CD14-positive monocyte (primary cell): ENCODE data around the gene RETREG1. TPM values are rescaled to one million over a fixed set of nuclear protein-coding genes. Genes with fewer than 3 reads are reported as not detected.
A peak's percentile ranks its signal among the peaks of the same experiment; 100 is the strongest.

Source experiments
- DNase-seq, 3 donors: peaks; one replicate each; pipeline ENCODE4 v3.0.0-alpha.2; 2011 to 2022
- H2AFZ ChIP-seq: 2 replicates; pipeline ENCODE4 v1.6.0; 2012; ENCODE audit warnings: mild to moderate bottlenecking, low read depth, low read length, inconsistent platforms; ENCODE audit not compliant: insufficient read depth, poor library complexity, severe bottlenecking
- H3K27ac ChIP-seq, 2 donors: 1 replicate in 1 of 2; 2 replicates in 1 of 2; pipeline ENCODE4 v1.5.1; 2012 to 2013; ENCODE audit warnings: low read length in 2 of 2, control low read depth in 1 of 2, inconsistent platforms in 1 of 2, low read depth in 1 of 2, mild to moderate bottlenecking in 1 of 2
- H3K27me3 ChIP-seq, 2 donors: one replicate each; pipeline versions ENCODE4 v1.6.0 to v1.6.1; 2011 to 2013; ENCODE audit warnings: low read length in 2 of 2; ENCODE audit not compliant: control insufficient read depth in 2 of 2, insufficient read depth in 2 of 2
- H3K36me3 ChIP-seq, 2 donors: replicated peaks in 1 of 2; 1 replicate in 1 of 2; 2 replicates in 1 of 2; pipeline versions ENCODE4 v1.5.1 to v1.6.1; 2012 to 2013; ENCODE audit warnings: low read length in 2 of 2, control low read depth in 1 of 2, inconsistent platforms in 1 of 2, mild to moderate bottlenecking in 1 of 2; ENCODE audit not compliant: insufficient read depth in 2 of 2, control insufficient read depth in 1 of 2
- H3K4me1 ChIP-seq, 2 donors: 1 replicate in 1 of 2; 2 replicates in 1 of 2; pipeline versions ENCODE4 v1.5.1 to v1.6.1; 2012 to 2013; ENCODE audit warnings: low read length in 2 of 2, control low read depth in 1 of 2, inconsistent platforms in 1 of 2, mild to moderate bottlenecking in 1 of 2, moderate library complexity in 1 of 2; ENCODE audit not compliant: insufficient read depth in 2 of 2, control insufficient read depth in 1 of 2
- H3K4me2 ChIP-seq: replicated peaks from 2 replicates; pipeline ENCODE3; 2012; ENCODE audit warnings: low read length, moderate library complexity, mild to moderate bottlenecking; ENCODE audit not compliant: poor library complexity, severe bottlenecking; ENCODE audit errors: extremely low read depth
- H3K4me3 ChIP-seq, 3 experiments: fragments of 200-600 bp in 1 of 3; sonication (generic) in 1 of 3; replicated peaks in 1 of 3; 1 replicate in 2 of 3; 2 replicates in 1 of 3; pipeline ENCODE4 v1.5.1; 2011 to 2013; ENCODE audit warnings: low read length in 3 of 3, mild to moderate bottlenecking in 3 of 3, control low read depth in 2 of 3, low read depth in 2 of 3, inconsistent platforms in 1 of 3, moderate library complexity in 1 of 3
- H3K79me2 ChIP-seq: 2 replicates; pipeline ENCODE4 v1.6.0; 2012; ENCODE audit warnings: mild to moderate bottlenecking, control low read depth, inconsistent platforms, low read length, moderate library complexity; ENCODE audit not compliant: insufficient read depth
- H3K9ac ChIP-seq: 2 replicates; pipeline ENCODE4 v1.6.0; 2017; ENCODE audit warnings: low read length, mild to moderate bottlenecking; ENCODE audit not compliant: insufficient read depth, poor library complexity, severe bottlenecking
- H3K9me3 ChIP-seq, 2 donors: replicated peaks in 1 of 2; 1 replicate in 1 of 2; 2 replicates in 1 of 2; pipeline versions ENCODE4 v1.5.1 to v1.6.1; 2012 to 2013; ENCODE audit warnings: low read length in 2 of 2, control low read depth in 1 of 2; ENCODE audit not compliant: control insufficient read depth in 1 of 2, insufficient read depth in 1 of 2
- H4K20me1 ChIP-seq: 2 replicates; pipeline ENCODE4 v1.6.0; 2012; ENCODE audit warnings: mild to moderate bottlenecking, low read length, control low read depth, moderate library complexity; ENCODE audit not compliant: insufficient read depth
- H3K27ac Mint-ChIP-seq, 7 donors: one replicate each; pipeline ENCODE4 v1.8.0; 2020; ENCODE audit warnings: mild to moderate bottlenecking in 7 of 7, mixed read lengths in 7 of 7, moderate library complexity in 6 of 7, inconsistent platforms in 2 of 7
- H3K27me3 Mint-ChIP-seq, 3 donors: one replicate each; pipeline ENCODE4 v1.8.0; 2021 to 2022; ENCODE audit warnings: low read depth in 3 of 3, mild to moderate bottlenecking in 3 of 3, mixed read lengths in 3 of 3, moderate library complexity in 3 of 3, inconsistent platforms in 1 of 3
- H3K36me3 Mint-ChIP-seq, 2 donors: one replicate each; pipeline ENCODE4 v1.8.0; 2020; ENCODE audit warnings: mixed read lengths in 2 of 2, inconsistent platforms in 1 of 2, mild to moderate bottlenecking in 1 of 2
- H3K4me1 Mint-ChIP-seq: one replicate; pipeline ENCODE4 v1.8.0; 2020; ENCODE audit warnings: mild to moderate bottlenecking, mixed read lengths
- H3K4me3 Mint-ChIP-seq, 2 donors: one replicate each; pipeline ENCODE4 v1.8.0; 2020; ENCODE audit warnings: mild to moderate bottlenecking in 2 of 2, mixed read lengths in 2 of 2, moderate library complexity in 1 of 2
- H3K9me3 Mint-ChIP-seq, 7 donors: one replicate each; pipeline ENCODE4 v1.8.0; 2020 to 2022; ENCODE audit warnings: mixed read lengths in 7 of 7, mild to moderate bottlenecking in 6 of 7, moderate library complexity in 6 of 7, inconsistent platforms in 2 of 7
- WGBS: methylation state at CpG from one replicate; pipeline ENCODE4 v1.1.5; 2013; ENCODE audit warnings: missing lambda C conversion rate; ENCODE audit not compliant: insufficient coverage; 5-methylcytosine and 5-hydroxymethylcytosine counted together
- intact Hi-C, 2 donors: fragments of 100-400 bp; cut with micrococcal nuclease; formaldehyde crosslinking; loops; one replicate each; pipeline versions ENCODE4 v1.15.0 to v1.15.1; 2023
- polyA plus RNA-seq, 3 donors: library from polyadenylated mRNA; depleted of rRNA in 1 of 3; unstranded in 2 of 3; stranded (reverse) in 1 of 3; fragments of 300-500 nt in 2 of 3; fragments of >200 nt in 1 of 3; fragmentation: Illumina TruSeq in 2 of 3; gene quantifications; 1 replicate in 2 of 3; 2 replicates in 1 of 3; pipeline ENCODE4 v1.2.3, GENCODE V29; 2012 to 2021
- TF ChIP-seq, protein P1 (sequence below): fragments of 200-600 bp; IDR thresholded peaks from one replicate; pipeline ENCODE4 v1.8.0; 2022; ENCODE audit warnings: antibody characterized with exemption, mild to moderate bottlenecking

Gene RETREG1
- polyA plus RNA-seq, 3 donors = 3.5 to 6.4 (median 4.7) TPM

DNA sequence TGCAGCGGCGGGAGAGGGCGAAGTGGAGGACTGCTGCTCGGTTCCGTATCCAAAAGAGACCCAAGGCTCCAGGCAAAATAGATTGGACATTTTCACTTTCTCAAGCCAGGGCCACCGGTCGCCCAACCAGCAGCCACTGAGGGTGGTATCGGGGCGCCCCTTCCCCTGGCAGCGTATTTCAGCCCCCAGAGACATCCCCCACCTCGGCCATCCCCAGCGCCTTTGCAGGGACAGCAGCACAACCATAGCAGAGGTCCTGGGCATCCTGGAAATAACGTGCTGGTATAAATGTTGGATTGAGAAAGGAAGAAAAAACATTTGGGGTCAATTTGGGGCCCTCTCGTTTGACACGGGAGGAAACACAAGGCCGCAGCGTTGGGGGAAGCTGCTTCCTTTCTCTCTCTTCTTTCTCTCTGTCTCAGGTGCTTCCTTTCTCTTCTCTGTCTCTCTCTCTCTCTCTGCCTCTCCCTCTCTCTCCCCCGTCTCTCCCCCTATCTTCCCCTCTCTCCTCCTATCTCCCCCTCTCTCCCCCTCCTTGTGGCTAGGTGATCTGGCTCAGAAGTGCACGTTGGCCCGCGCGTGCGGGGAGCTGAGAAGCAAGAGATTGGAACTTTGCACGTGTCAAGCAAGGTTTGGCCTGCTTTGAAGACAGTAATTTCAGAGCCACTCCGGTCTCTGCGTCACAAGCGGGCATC is 624 bp upstream of the RETREG1 start:
- peak overlapping the region; percentile 85 for H2AFZ ChIP-seq
- peak overlapping the region; percentile 94 for H3K4me2 ChIP-seq

DNA sequence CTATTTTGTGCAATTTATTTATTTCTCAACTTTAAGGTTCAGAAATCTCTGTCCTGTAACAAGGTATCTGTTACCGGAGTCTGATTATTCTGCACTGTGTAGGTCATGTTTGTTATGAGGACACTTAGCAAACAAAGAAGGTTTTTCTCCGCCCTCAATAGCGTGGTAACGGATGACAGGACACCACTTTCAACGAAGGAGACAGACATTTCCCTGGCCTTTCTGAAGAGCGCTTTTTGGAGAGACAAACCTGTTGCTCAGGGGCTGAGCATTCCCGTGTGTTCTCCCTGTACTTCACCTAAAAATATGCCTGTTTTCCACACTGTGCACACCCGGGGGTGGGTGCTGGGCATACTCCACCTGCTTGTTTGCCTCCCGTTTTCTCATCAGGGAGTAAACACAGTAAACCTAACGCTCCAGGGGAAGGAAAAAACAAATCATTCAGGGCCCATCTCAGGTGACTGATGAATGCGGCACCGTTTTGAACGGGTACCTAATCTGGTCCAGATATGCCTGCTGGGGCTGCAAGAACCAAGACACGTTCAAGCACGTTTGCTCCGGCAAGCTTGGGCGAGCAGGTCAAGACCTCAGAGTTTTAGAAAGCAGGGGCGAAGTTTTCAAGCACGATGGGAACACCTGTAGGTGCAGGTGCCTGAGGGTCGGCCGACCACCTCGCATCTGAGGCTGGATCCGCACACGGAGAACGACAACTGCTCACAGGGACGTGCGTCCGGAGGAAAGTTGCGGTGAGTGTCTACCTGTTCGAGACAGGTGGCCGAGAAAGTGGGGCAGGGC is 859 bp downstream of the RETREG1 start:
- Histone ChIP-seq H2AFZ (peak overlapping the region; percentile 85), H3K36me3 (no peaks in the 10 kb centered on the region), H3K4me2 (peak overlapping the region; percentile 94), H4K20me1 (no peaks in the 10 kb centered on the region), H3K27me3 (peaks cover 2 to 6% of the 10 kb centered on the region in 2 donors), H3K27ac (peak overlapping the region in 1 of 2 donors; percentile 45), H3K79me2 (no peaks in the 10 kb centered on the region), H3K4me3 (peak overlapping the region; percentile 61 to 83 (median 80)), H3K9me3 (no peaks in the 10 kb centered on the region), H3K9ac (peak overlapping the region; percentile 70), H3K4me1 (peaks cover 15 to 20% of the 10 kb centered on the region in 2 donors)
- Mint-ChIP-seq H3K27ac (peak overlapping the region; percentile 38 to 92 (median 73)), H3K4me1 (peaks cover 12% of the 10 kb centered on the region), H3K36me3 (peaks cover 0 to 5% of the 10 kb centered on the region in 2 donors), H3K4me3 (peak overlapping the region in 1 of 2 donors; percentile 96), H3K9me3 (peaks cover 0 to 2% (median 0%) of the 10 kb centered on the region in 7 donors), H3K27me3 (peaks cover 6 to 24% (median 8%) of the 10 kb centered on the region in 3 donors)
- DNase-seq = no peak
- 15% methylated on average over 30 of the region's 31 CpGs for WGBS
- TF ChIP-seq, protein P1, sequence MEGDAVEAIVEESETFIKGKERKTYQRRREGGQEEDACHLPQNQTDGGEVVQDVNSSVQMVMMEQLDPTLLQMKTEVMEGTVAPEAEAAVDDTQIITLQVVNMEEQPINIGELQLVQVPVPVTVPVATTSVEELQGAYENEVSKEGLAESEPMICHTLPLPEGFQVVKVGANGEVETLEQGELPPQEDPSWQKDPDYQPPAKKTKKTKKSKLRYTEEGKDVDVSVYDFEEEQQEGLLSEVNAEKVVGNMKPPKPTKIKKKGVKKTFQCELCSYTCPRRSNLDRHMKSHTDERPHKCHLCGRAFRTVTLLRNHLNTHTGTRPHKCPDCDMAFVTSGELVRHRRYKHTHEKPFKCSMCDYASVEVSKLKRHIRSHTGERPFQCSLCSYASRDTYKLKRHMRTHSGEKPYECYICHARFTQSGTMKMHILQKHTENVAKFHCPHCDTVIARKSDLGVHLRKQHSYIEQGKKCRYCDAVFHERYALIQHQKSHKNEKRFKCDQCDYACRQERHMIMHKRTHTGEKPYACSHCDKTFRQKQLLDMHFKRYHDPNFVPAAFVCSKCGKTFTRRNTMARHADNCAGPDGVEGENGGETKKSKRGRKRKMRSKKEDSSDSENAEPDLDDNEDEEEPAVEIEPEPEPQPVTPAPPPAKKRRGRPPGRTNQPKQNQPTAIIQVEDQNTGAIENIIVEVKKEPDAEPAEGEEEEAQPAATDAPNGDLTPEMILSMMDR = no peak
- intact Hi-C loops = no loop called here

More for the DNA sequence above, 624 bp upstream of the RETREG1 start:
- H3K27ac Mint-ChIP-seq = peak overlapping the region in 4 of 7 donors; percentile 21 to 76 (median 66)
- peaks cover 0 to 5% of the 10 kb centered on the region in 2 donors for H3K36me3 Mint-ChIP-seq
- intact Hi-C loops = no loop called here
- Histone ChIP-seq H3K27me3 (peaks cover 2 to 6% of the 10 kb centered on the region in 2 donors), H3K9ac (peak overlapping the region; percentile 70), H3K4me1 (peaks cover 15 to 20% of the 10 kb centered on the region in 2 donors), H4K20me1 (no peaks in the 10 kb centered on the region), H3K36me3 (no peaks in the 10 kb centered on the region), H3K9me3 (no peaks in the 10 kb centered on the region), H3K4me3 (peak overlapping the region; percentile 47 to 83 (median 80)), H3K27ac (peak overlapping the region in 1 of 2 donors; percentile 15), H3K79me2 (no peaks in the 10 kb centered on the region)
- no peak for DNase-seq
- TF ChIP-seq, protein P1 = no peak
- peaks cover 12% of the 10 kb centered on the region for H3K4me1 Mint-ChIP-seq
- no peaks in the 10 kb centered on the region for H3K9me3 Mint-ChIP-seq
- peaks cover 5 to 25% (median 12%) of the 10 kb centered on the region in 3 donors for H3K27me3 Mint-ChIP-seq
- WGBS = 8% methylated on average over 22 of the region's 27 CpGs
- peak overlapping the region in 1 of 2 donors; percentile 91 for H3K4me3 Mint-ChIP-seq
